Tibial nerve (tissue), 4 donors: ENCODE measurements around the gene CNGA3. TPM values are rescaled to one million over a fixed set of nuclear protein-coding genes. Genes with fewer than 3 reads are reported as not detected.
"Not testable (repeated sequence)": the region's sequence is repeated elsewhere in the genome, so short reads cannot be mapped to it uniquely, and the experiment has no call there.

Experiments used
- DNase-seq, 2 donors: peaks; one replicate each; pipeline ENCODE4 v3.0.0-alpha.2; 2019; ENCODE audit warnings: low spot score in 2 of 2
- H3K27ac ChIP-seq, 4 donors: fragments of 200-600 bp; sonication (generic) in 3 of 4; one replicate each; pipeline ENCODE4 v1.5.1; 2017 to 2019; ENCODE audit warnings: mild to moderate bottlenecking in 1 of 4
- H3K27me3 ChIP-seq, 2 donors: fragments of 200-600 bp; sonication (generic) in 1 of 2; one replicate each; pipeline versions ENCODE4 v1.5.1 to v1.6.0; 2017 to 2019
- H3K36me3 ChIP-seq, 3 donors: fragments of 200-600 bp; sonication (generic); one replicate each; pipeline ENCODE4 v1.5.1; 2018 to 2019
- H3K4me1 ChIP-seq, 4 donors: fragments of 200-600 bp; sonication (generic) in 3 of 4; one replicate each; pipeline ENCODE4 v1.5.1; 2017 to 2019
- H3K4me3 ChIP-seq, 4 donors: fragments of 200-600 bp; sonication (generic) in 3 of 4; one replicate each; pipeline ENCODE4 v1.5.1; 2017 to 2019; ENCODE audit warnings: mild to moderate bottlenecking in 1 of 4, moderate library complexity in 1 of 4
- H3K9me3 ChIP-seq, 4 donors: fragments of 200-600 bp; sonication (generic) in 3 of 4; one replicate each; pipeline ENCODE4 v1.5.1; 2017 to 2019
- EP300 ChIP-seq, 2 donors: sonication (generic); formaldehyde crosslinking; IDR thresholded peaks; one replicate each; pipeline ENCODE4 v1.6.1; 2017; ENCODE audit warnings: antibody characterized with exemption in 2 of 2, mild to moderate bottlenecking in 1 of 2
- POLR2A ChIP-seq, 2 donors: fragments of 450-650 bp; IDR thresholded peaks; one replicate each; pipeline ENCODE4 v1.6.1; 2017; ENCODE audit warnings: antibody characterized with exemption in 2 of 2, mild to moderate bottlenecking in 2 of 2, moderate library complexity in 2 of 2
- WGBS, 2 donors: methylation state at CpG; one replicate each; pipeline ENCODE4 v1.1.5; 2018; 5-methylcytosine and 5-hydroxymethylcytosine counted together
- total RNA-seq, 4 donors: library from RNA; depleted of rRNA; stranded (reverse); fragments of >200 nt; gene quantifications; one replicate each; pipeline ENCODE4 v1.1.0, GENCODE V29; 2016
- TF ChIP-seq, protein P1 (sequence below), 5 experiments: fragments of 200-600 bp in 3 of 5; fragments of 450-650 bp in 2 of 5; sonication (generic) in 3 of 5; IDR thresholded peaks; one replicate each; pipeline ENCODE4 v1.5.1; 2016 to 2019; ENCODE audit warnings: antibody characterized with exemption in 5 of 5, mild to moderate bottlenecking in 3 of 5, moderate library complexity in 2 of 5

CNGA3 gene
- total RNA-seq, 4 donors from 2014 or later: 0.30 to 1.3 TPM; not detected in 2

- TF ChIP-seq EP300 (IDR thresholded peaks at IDR 0.05) (no peak), POLR2A (IDR thresholded peaks at IDR 0.05) (no peak)
- TF ChIP-seq, protein P1, sequence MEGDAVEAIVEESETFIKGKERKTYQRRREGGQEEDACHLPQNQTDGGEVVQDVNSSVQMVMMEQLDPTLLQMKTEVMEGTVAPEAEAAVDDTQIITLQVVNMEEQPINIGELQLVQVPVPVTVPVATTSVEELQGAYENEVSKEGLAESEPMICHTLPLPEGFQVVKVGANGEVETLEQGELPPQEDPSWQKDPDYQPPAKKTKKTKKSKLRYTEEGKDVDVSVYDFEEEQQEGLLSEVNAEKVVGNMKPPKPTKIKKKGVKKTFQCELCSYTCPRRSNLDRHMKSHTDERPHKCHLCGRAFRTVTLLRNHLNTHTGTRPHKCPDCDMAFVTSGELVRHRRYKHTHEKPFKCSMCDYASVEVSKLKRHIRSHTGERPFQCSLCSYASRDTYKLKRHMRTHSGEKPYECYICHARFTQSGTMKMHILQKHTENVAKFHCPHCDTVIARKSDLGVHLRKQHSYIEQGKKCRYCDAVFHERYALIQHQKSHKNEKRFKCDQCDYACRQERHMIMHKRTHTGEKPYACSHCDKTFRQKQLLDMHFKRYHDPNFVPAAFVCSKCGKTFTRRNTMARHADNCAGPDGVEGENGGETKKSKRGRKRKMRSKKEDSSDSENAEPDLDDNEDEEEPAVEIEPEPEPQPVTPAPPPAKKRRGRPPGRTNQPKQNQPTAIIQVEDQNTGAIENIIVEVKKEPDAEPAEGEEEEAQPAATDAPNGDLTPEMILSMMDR (IDR thresholded peaks at IDR 0.05): no peak
- Histone ChIP-seq H3K4me3 (no peak overlapping the region), H3K27me3 (peaks cover 0 to 6% of the 10 kb centered on the region in 2 donors), H3K9me3 (no peaks in the 10 kb centered on the region), H3K36me3 (no peaks in the 10 kb centered on the region), H3K4me1 (no peaks in the 10 kb centered on the region), H3K27ac (no peak overlapping the region)
- WGBS, 2 donors: 87 to 94% methylated on average over 4 of the region's 4 CpGs
- no peak for DNase-seq
These were observed 32.0 kb upstream of the CNGA3 start for GRCh38 chr2:98314251-98314650.

DNA sequence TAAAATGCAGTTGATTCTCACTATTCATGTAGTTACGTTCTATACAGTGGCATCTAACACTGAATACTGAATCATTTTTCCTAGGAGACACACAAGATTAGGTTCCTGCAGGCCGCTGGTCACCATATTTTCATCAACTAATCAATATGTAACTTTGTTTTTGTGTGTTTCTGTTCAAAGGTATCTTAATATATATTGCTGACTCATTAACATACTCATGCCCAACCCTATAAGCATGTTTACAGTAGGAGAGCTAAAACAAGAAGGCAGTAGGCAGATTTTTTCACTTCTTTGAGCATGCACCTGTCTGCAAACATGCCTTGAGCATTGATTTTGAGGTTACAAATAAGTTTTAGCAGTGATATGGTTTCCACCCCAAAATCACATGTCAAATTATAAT is 30.3 kb upstream of the CNGA3 start:
- Histone ChIP-seq H3K27ac (no peak overlapping the region), H3K27me3 (no peaks in the 10 kb centered on the region), H3K9me3 (peaks cover 0 to 12% (median 4%) of the 10 kb centered on the region in 4 donors), H3K36me3 (no peaks in the 10 kb centered on the region), H3K4me1 (no peaks in the 10 kb centered on the region), H3K4me3 (no peak overlapping the region)
- DNase-seq: no peak
- TF ChIP-seq POLR2A (IDR thresholded peaks at IDR 0.05) (no peak), EP300 (IDR thresholded peaks at IDR 0.05) (no peak)
- TF ChIP-seq, protein P1 (IDR thresholded peaks at IDR 0.05): no peak
- 81 to 83% methylated on average over 2 of the region's 2 CpGs for WGBS, 2 donors

DNA sequence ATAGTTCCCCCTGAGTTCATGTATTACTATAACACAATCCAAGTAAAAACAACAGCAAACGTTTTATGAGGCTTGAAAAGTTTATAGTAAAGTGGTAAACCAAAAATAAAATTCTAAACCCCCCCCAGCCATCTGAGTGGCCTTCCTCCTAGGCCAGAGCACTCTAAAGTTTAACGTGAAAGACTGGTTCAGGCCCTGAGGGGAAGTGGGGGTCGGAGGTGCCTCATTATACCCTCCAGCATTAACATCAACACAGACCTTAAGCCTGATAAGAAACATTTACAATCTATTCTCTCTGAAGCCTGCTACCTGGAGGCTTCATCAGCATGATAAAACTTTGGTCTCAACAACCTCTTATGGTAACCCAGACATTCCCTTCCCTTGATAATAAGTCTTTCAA is 29.0 kb upstream of the CNGA3 start:
- no peak for TF ChIP-seq EP300 (IDR thresholded peaks at IDR 0.05)
- TF ChIP-seq, protein P1 (IDR thresholded peaks at IDR 0.05): no peak
- no peak for TF ChIP-seq POLR2A (IDR thresholded peaks at IDR 0.05)
- no peaks in the 10 kb centered on the region for H3K36me3 ChIP-seq
- no peak overlapping the region for H3K4me3 ChIP-seq
- H3K9me3 ChIP-seq: peaks cover 0 to 23% (median 4%) of the 10 kb centered on the region in 4 donors
- no peak for DNase-seq
- no peaks in the 10 kb centered on the region for H3K4me1 ChIP-seq
- H3K27me3 ChIP-seq: no peaks in the 10 kb centered on the region
- 21 to 32% methylated on average over 3 of the region's 3 CpGs for WGBS, 2 donors
- no peak overlapping the region for H3K27ac ChIP-seq

- H3K36me3 ChIP-seq, H3K27me3 ChIP-seq, H3K4me3 ChIP-seq, DNase-seq, H3K4me1 ChIP-seq, H3K27ac ChIP-seq: not testable (repeated sequence)
- 92 to 97% methylated on average over 3 of the region's 3 CpGs for WGBS, 2 donors
- H3K9me3 ChIP-seq: peaks cover 0 to 46% (median 4%) of the 10 kb centered on the region in 4 donors
These were observed 26.1 kb upstream of the CNGA3 start for GRCh38 chr2:98320171-98320570.

DNA sequence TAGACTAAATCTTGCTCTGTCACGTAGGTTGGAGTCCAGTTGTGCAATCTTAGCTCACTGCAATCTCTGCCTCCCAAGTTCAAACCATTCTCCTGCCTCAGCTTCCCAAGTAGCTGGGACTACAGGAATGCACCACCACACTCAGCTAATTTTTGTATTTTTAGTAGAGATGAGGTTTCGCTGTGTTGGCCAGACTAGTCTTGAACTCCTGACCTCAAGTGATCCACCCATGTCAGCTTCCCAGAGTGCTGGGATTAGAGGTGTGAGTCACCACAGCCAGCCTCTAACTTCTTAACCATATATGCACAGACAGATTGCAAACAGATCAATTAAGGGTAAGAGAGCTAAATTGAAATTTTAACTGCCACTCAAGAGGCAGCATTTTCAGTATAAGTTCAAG is 22.1 kb upstream of the CNGA3 start:
- Histone ChIP-seq H3K9me3 (peaks cover 0 to 46% (median 4%) of the 10 kb centered on the region in 4 donors), H3K4me1 (no peaks in the 10 kb centered on the region), H3K27ac (no peak overlapping the region), H3K36me3 (no peaks in the 10 kb centered on the region), H3K27me3 (no peaks in the 10 kb centered on the region), H3K4me3 (no peak overlapping the region)
- WGBS, 2 donors: 73 to 79% methylated on average over 2 of the region's 2 CpGs
- no peak for TF ChIP-seq EP300 (IDR thresholded peaks at IDR 0.05)
- no peak for TF ChIP-seq POLR2A (IDR thresholded peaks at IDR 0.05)
- TF ChIP-seq, protein P1 (IDR thresholded peaks at IDR 0.05): no peak
- no peak for DNase-seq

DNA sequence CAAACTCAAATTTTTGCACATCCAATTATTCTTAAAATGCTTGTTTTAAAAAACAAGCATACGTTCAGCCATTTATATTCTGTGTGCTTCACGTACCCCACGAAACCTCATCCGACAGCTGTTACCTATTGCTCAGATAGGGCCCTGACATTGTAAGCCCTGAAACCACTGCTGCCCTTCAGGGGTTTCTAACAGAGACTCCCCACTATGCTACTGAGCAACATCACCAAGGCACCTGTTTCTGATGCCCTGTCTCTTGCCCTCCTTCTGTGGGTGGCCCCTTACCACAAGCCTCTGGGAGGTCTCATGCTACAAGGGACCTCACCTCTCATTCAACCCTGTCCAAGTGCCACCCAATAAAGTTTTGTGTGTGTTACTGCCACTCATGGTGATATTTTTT is 18.5 kb upstream of the CNGA3 start:
- peaks cover 0 to 17% (median 0%) of the 10 kb centered on the region in 4 donors for H3K9me3 ChIP-seq
- no peak for DNase-seq
- 93 to 97% methylated on average over 4 of the region's 4 CpGs for WGBS, 2 donors
- H3K27me3 ChIP-seq: no peaks in the 10 kb centered on the region
- H3K4me3 ChIP-seq: no peak overlapping the region
- no peaks in the 10 kb centered on the region for H3K4me1 ChIP-seq
- H3K36me3 ChIP-seq: no peaks in the 10 kb centered on the region
- H3K27ac ChIP-seq: no peak overlapping the region
- no peak for TF ChIP-seq POLR2A (IDR thresholded peaks at IDR 0.05)
- TF ChIP-seq EP300 (IDR thresholded peaks at IDR 0.05): no peak
- TF ChIP-seq, protein P1 (IDR thresholded peaks at IDR 0.05): no peak
